ENCODE results near the gene RBM19. TPM values are rescaled to one million over a fixed set of nuclear protein-coding genes. Genes with fewer than 3 reads are reported as not detected.

RBM19 gene
- total and polyA plus RNA-seq, 2 of the 4 experiments (the other 2 are of a cell fraction), result 18.7 to 19.2 TPM

DNA sequence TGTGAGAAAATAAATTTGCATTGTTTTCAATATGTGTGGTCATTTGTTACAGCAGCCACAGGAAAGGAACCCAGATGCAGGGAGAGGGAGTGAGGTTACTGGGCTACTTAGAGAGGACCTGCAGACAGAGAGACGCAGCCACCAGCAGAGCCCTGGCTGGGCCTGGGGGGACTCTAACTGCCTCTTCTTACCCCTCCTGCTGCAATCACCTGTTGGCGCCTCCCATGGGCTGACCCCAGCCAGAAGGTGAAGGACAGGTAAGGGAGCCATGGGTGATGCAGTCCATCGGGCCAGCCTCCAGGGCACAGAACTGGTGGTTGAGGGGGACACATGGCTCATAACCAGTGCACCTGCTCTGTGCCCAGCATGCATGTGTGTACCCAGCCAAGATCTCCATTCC, 15.8 kb upstream of the RBM19 start:
- Histone ChIP-seq H3K18ac (ENCODE audit: low read depth, low read length) (no peak overlapping the region), H4K91ac (ENCODE audit: insufficient read depth, low read depth, low read length) (no peak overlapping the region), H3K9me3 (ENCODE audit: control insufficient read depth, insufficient read depth, low read length) (no peaks in the 10 kb centered on the region), H3K56ac (ENCODE audit: extremely low read depth, insufficient read depth, low read length) (no peak overlapping the region), H3K4me1 (ENCODE audit: control insufficient read depth, insufficient read depth, low read length) (no peaks in the 10 kb centered on the region), H3K9me1 (ENCODE audit: insufficient read depth, low read length) (no peaks in the 10 kb centered on the region), H2AFZ (replicated peaks; ENCODE audit: low read length, poor library complexity) (no peak overlapping the region), H3K14ac (replicated peaks; ENCODE audit: low read depth, low read length) (no peak overlapping the region), H4K20me1 (ENCODE audit: insufficient read depth, low read length) (no peaks in the 10 kb centered on the region), H2BK5ac (ENCODE audit: low read depth, low read length, poor library complexity, severe bottlenecking) (no peak overlapping the region), H3K4ac (ENCODE audit: low read depth, low read length) (no peak overlapping the region), H3K4me2 (ENCODE audit: low read depth, low read length) (no peak overlapping the region), H3K27ac (ENCODE audit: insufficient read depth, low read length) (no peak overlapping the region), H3K36me3 (ENCODE audit: control insufficient read depth, insufficient read depth, low read length) (no peaks in the 10 kb centered on the region), H2AK9ac (replicated peaks; ENCODE audit: low read depth, low read length, poor library complexity) (no peak overlapping the region), H2BK15ac (ENCODE audit: low read depth, low read length) (no peak overlapping the region), H4K5ac (ENCODE audit: low read depth, low read length) (no peak overlapping the region), H3K79me1 (ENCODE audit: low read depth in 1 of 2, low read length in 2 of 2) (no peaks in the 10 kb centered on the region), H3K9ac (ENCODE audit: low read depth, low read length) (no peak overlapping the region), H2BK120ac (ENCODE audit: low read depth, low read length) (no peak overlapping the region), H4K8ac (ENCODE audit: low read depth in 2 of 2, low read length in 2 of 2) (no peak overlapping the region), H2AK5ac (ENCODE audit: low read depth, low read length) (no peak overlapping the region), H3K27me3 (ENCODE audit: control insufficient read depth, insufficient read depth, low read length) (peaks cover 17% of the 10 kb centered on the region; the same call in 1 of the 2 replicates), H3K4me3 (ENCODE audit: insufficient read depth, low read depth, low read length) (no peak overlapping the region), H3K23ac (ENCODE audit: low read depth, low read length) (no peak overlapping the region), H2BK20ac (ENCODE audit: low read depth, low read length) (no peak overlapping the region)
- POLR2A ChIA-PET (ENCODE audit: unreplicated experiment), result no interaction called here
- CTCF ChIA-PET, result interaction anchor here (0.7 to 2.0 kb wide), 2 partner anchors 10 to 527 kb away, joined by 3 to 6 read pairs; no protein-coding TSS in a partner anchor
- WGBS, 2 experiments (ENCODE audit: extremely low coverage in 2 of 2, insufficient read length in 1 of 2), result no CpG with 5 or more reads among the region's 3 CpGs
- intact Hi-C loops (cut with micrococcal nuclease) (loop anchor here (2.0 to 5.0 kb wide), 3 partner anchors 420 to 1935 kb away; no protein-coding TSS in a partner anchor), dilution Hi-C loops (cut with HindIII; ENCODE audit: low sequenced_read_pairs, unreplicated experiment) (no loop called here), in situ Hi-C loops (cut with MboI; ENCODE audit: low sequenced_read_pairs) (loop anchor here (10.0 to 25.0 kb wide), 2 partner anchors 1780 to 1933 kb away; no protein-coding TSS in a partner anchor)
- DNase-seq (no peak), ATAC-seq (ENCODE audit: low read depth) (no peak)
- TF ChIP-seq SMC3 (IDR thresholded peaks at IDR 0.05; ENCODE audit: low read depth, low read length) (no peak), BHLHE40 (IDR thresholded peaks at IDR 0.05; ENCODE audit: low read depth, low read length) (no peak), POLR2A (IDR thresholded peaks at IDR 0.05; ENCODE audit: low read depth, low read length) (no peak), CEBPB (IDR thresholded peaks at IDR 0.05; ENCODE audit: low read depth, low read length) (no peak), NFE2L2 (IDR thresholded peaks at IDR 0.05; ENCODE audit: low read depth, low read length) (no peak), RCOR1 (IDR thresholded peaks at IDR 0.05; ENCODE audit: insufficient replicate concordance, low read length) (no peak), MAFK (IDR thresholded peaks at IDR 0.05; ENCODE audit: low read depth, low read length) (no peak), MAZ (IDR thresholded peaks at IDR 0.05; ENCODE audit: borderline replicate concordance, low read depth, low read length) (no peak), RFX5 (IDR thresholded peaks at IDR 0.05; ENCODE audit: low read depth, low read length) (no peak), MXI1 (IDR thresholded peaks at IDR 0.05; ENCODE audit: borderline replicate concordance, low read depth, low read length) (no peak), CHD1 (IDR thresholded peaks at IDR 0.05; ENCODE audit: low read depth, low read length) (no peak)
- TF ChIP-seq, protein P1, sequence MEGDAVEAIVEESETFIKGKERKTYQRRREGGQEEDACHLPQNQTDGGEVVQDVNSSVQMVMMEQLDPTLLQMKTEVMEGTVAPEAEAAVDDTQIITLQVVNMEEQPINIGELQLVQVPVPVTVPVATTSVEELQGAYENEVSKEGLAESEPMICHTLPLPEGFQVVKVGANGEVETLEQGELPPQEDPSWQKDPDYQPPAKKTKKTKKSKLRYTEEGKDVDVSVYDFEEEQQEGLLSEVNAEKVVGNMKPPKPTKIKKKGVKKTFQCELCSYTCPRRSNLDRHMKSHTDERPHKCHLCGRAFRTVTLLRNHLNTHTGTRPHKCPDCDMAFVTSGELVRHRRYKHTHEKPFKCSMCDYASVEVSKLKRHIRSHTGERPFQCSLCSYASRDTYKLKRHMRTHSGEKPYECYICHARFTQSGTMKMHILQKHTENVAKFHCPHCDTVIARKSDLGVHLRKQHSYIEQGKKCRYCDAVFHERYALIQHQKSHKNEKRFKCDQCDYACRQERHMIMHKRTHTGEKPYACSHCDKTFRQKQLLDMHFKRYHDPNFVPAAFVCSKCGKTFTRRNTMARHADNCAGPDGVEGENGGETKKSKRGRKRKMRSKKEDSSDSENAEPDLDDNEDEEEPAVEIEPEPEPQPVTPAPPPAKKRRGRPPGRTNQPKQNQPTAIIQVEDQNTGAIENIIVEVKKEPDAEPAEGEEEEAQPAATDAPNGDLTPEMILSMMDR (conservative IDR thresholded peaks at IDR 0.05; ENCODE audit: low read depth, low read length), result no peak
- TF ChIP-seq, protein P2, sequence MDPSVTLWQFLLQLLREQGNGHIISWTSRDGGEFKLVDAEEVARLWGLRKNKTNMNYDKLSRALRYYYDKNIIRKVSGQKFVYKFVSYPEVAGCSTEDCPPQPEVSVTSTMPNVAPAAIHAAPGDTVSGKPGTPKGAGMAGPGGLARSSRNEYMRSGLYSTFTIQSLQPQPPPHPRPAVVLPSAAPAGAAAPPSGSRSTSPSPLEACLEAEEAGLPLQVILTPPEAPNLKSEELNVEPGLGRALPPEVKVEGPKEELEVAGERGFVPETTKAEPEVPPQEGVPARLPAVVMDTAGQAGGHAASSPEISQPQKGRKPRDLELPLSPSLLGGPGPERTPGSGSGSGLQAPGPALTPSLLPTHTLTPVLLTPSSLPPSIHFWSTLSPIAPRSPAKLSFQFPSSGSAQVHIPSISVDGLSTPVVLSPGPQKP (IDR thresholded peaks at IDR 0.05; ENCODE audit: borderline replicate concordance, low read depth, low read length), result no peak
- BruUV-seq (replicated peaks), result no TSS peak
